ENCODE measurements around the gene ZMYM1. TPM values are rescaled to one million over a fixed set of nuclear protein-coding genes. Genes with fewer than 3 reads are reported as not detected.

Gene ZMYM1
- total RNA-seq, 1 experiment from 2014 or later: 29.4 TPM

- Histone ChIP-seq H2BK20ac (ENCODE audit: low read depth, low read length, poor library complexity, severe bottlenecking) (no peak overlapping the region), H3K23ac (ENCODE audit: insufficient read length, low read depth, low read length) (no peak overlapping the region), H3K9ac (ENCODE audit: extremely low read depth, insufficient read length, low read length) (peak overlapping the region; percentile 58), H4K91ac (ENCODE audit: insufficient read length, low read depth, low read length) (no peak overlapping the region), H3K9me3 (ENCODE audit: control insufficient read depth, low read depth, low read length) (peaks cover 4% of the 10 kb centered on the region), H3K79me1 (ENCODE audit: insufficient read depth, low read depth, low read length, poor library complexity, severe bottlenecking) (no peaks in the 10 kb centered on the region), H2AK5ac (ENCODE audit: insufficient read length, low read length) (no peak overlapping the region), H3K23me2 (ENCODE audit: insufficient read length, low read depth, low read length, poor library complexity, severe bottlenecking) (peaks cover 6% of the 10 kb centered on the region), H2AFZ (ENCODE audit: low read length) (no peak overlapping the region), H3K27me3 (ENCODE audit: insufficient read depth, low read length) (no peaks in the 10 kb centered on the region), H4K20me1 (ENCODE audit: control insufficient read depth, insufficient read depth, insufficient read length) (no peaks in the 10 kb centered on the region), H3K18ac (ENCODE audit: insufficient read length, low read depth, low read length) (no peak overlapping the region), H3K14ac (ENCODE audit: insufficient read depth, low read length) (no peak overlapping the region), H4K8ac (replicated peaks; ENCODE audit: insufficient read length, low read depth, low read length) (no peak overlapping the region), H2BK120ac (ENCODE audit: low read depth, low read length, poor library complexity, severe bottlenecking) (no peak overlapping the region), H2BK5ac (ENCODE audit: insufficient read length, low read length) (no peak overlapping the region), H3K56ac (ENCODE audit: insufficient read length, low read depth, low read length) (no peak overlapping the region), H3K4me2 (ENCODE audit: insufficient read depth, insufficient read length, low read length) (peak overlapping the region; percentile 67), H3K27ac (ENCODE audit: insufficient read length, low read depth, low read length) (no peak overlapping the region), H3K79me2 (ENCODE audit: insufficient read depth, low read length) (no peaks in the 10 kb centered on the region; the same call in 1 of the 2 replicates), H3K4me1 (ENCODE audit: insufficient read depth, low read length) (no peaks in the 10 kb centered on the region), H4K5ac (ENCODE audit: insufficient read length, low read depth, low read length) (no peak overlapping the region), H2BK12ac (ENCODE audit: insufficient read length, low read depth, low read length) (no peak overlapping the region), H3T11ph (ENCODE audit: low read length) (no peak overlapping the region), H2BK15ac (ENCODE audit: low read depth, low read length) (no peak overlapping the region), H3K4ac (ENCODE audit: low read depth, low read length) (no peak overlapping the region)
- Mint-ChIP-seq H3K36me3 (ENCODE audit: insufficient read depth in 1 of 3, low read depth in 3 of 3) (peaks cover 0 to 33% (median 29%) of the 10 kb centered on the region in 3 experiments; a peak in 5 of 7 replicates), H3K4me3 (peak overlapping the region; percentile 98 to 99), H3K27ac (peak overlapping the region; percentile 99 to 100 (median 100)), H3K9me3 (peaks cover 18 to 19% of the 10 kb centered on the region in 2 experiments), H3K27me3 (ENCODE audit: low read depth) (peaks cover 5% of the 10 kb centered on the region), H3K4me1 (peaks cover 2 to 7% of the 10 kb centered on the region in 2 experiments)
- TF ChIP-seq, protein P1, sequence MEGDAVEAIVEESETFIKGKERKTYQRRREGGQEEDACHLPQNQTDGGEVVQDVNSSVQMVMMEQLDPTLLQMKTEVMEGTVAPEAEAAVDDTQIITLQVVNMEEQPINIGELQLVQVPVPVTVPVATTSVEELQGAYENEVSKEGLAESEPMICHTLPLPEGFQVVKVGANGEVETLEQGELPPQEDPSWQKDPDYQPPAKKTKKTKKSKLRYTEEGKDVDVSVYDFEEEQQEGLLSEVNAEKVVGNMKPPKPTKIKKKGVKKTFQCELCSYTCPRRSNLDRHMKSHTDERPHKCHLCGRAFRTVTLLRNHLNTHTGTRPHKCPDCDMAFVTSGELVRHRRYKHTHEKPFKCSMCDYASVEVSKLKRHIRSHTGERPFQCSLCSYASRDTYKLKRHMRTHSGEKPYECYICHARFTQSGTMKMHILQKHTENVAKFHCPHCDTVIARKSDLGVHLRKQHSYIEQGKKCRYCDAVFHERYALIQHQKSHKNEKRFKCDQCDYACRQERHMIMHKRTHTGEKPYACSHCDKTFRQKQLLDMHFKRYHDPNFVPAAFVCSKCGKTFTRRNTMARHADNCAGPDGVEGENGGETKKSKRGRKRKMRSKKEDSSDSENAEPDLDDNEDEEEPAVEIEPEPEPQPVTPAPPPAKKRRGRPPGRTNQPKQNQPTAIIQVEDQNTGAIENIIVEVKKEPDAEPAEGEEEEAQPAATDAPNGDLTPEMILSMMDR (conservative IDR thresholded peaks at IDR 0.05): no peak
- no CpG with 5 or more reads among the region's 17 CpGs for WGBS (ENCODE audit: extremely low coverage, insufficient read length, low lambda C conversion rate)
- DNase-seq: peak; percentile 32
Observed at GRCh38 chr1:35030756-35031446, 48.3 kb upstream of the ZMYM1 start.
